NCI-H1105 (cell line): ENCODE data around the gene LMBRD2.
A peak's percentile ranks its signal among the peaks of the same experiment; 100 is the strongest.
"Not testable (repeated sequence)": the region's sequence is repeated elsewhere in the genome, so short reads cannot be mapped to it uniquely, and the experiment has no call there.

ENCODE experiments used
- DNase-seq: peaks from one replicate; lab custom pipeline; 2025; lab: John Stamatoyannopoulos, UW

The LMBRD2 gene

GRCh38 chr5:36161361-36161760 is 9.7 kb upstream of the LMBRD2 start:
- no peak for DNase-seq

- no peak for DNase-seq
Measured at GRCh38 chr5:36160617-36161016, 8.9 kb upstream of the LMBRD2 start.

- DNase-seq = no peak
Measured at GRCh38 chr5:36158144-36158543, 6.5 kb upstream of the LMBRD2 start.

- DNase-seq = no peak
Measured at GRCh38 chr5:36156619-36157018, 4.9 kb upstream of the LMBRD2 start.

- DNase-seq = no peak
Measured at GRCh38 chr5:36156121-36156601, 4.5 kb upstream of the LMBRD2 start.

- DNase-seq = no peak
Measured at GRCh38 chr5:36155291-36155690, 3.6 kb upstream of the LMBRD2 start.

GRCh38 chr5:36153726-36154125 is 2.0 kb upstream of the LMBRD2 start:
- no peak for DNase-seq

GRCh38 chr5:36153298-36153677 is 1.6 kb upstream of the LMBRD2 start:
- no peak for DNase-seq

- no peak for DNase-seq
Measured at GRCh38 chr5:36152324-36153297, 924 bp upstream of the LMBRD2 start.

GRCh38 chr5:36150676-36151433 is 832 bp downstream of the LMBRD2 start:
- peak; percentile 55 for DNase-seq

GRCh38 chr5:36147681-36148080 is 4.0 kb downstream of the LMBRD2 start:
- no peak for DNase-seq

GRCh38 chr5:36146390-36146789 is 5.3 kb downstream of the LMBRD2 start:
- no peak for DNase-seq

GRCh38 chr5:36145311-36145710 is 6.4 kb downstream of the LMBRD2 start:
- no peak for DNase-seq

- DNase-seq = no peak
Measured at GRCh38 chr5:36138900-36139683, 12.6 kb downstream of the LMBRD2 start.

GRCh38 chr5:36136581-36136980 is 15.1 kb downstream of the LMBRD2 start:
- DNase-seq = no peak

GRCh38 chr5:36135988-36136387 is 15.7 kb downstream of the LMBRD2 start:
- no peak for DNase-seq

GRCh38 chr5:36133009-36133408 is 18.7 kb downstream of the LMBRD2 start:
- DNase-seq = not testable (repeated sequence)

- not testable (repeated sequence) for DNase-seq
Measured at GRCh38 chr5:36129666-36130065, 22.0 kb downstream of the LMBRD2 start.

- no peak for DNase-seq
Measured at GRCh38 chr5:36128795-36129194, 22.9 kb downstream of the LMBRD2 start.

- no peak for DNase-seq
Measured at GRCh38 chr5:36125868-36126267, 25.8 kb downstream of the LMBRD2 start.

GRCh38 chr5:36111238-36111637 is 40.4 kb downstream of the LMBRD2 start:
- DNase-seq = no peak
